GM19351 (cell line): ENCODE data around the gene CD99L2.
A peak's percentile ranks its signal among the peaks of the same experiment; 100 is the strongest.
"Not testable (repeated sequence)": the region's sequence is repeated elsewhere in the genome, so short reads cannot be mapped to it uniquely, and the experiment has no call there.

Experiments used
- ATAC-seq: cut with Tn5 transposase; IDR thresholded peaks from one replicate; pipeline ENCODE4 v1.9.1; 2021; ENCODE audit warnings: mild to moderate bottlenecking, moderate library complexity; ENCODE audit not compliant: unreplicated experiment

Gene CD99L2

GRCh38 chrX:150857453-150857852 lies 41.0 kb downstream of the CD99L2 start:
- ATAC-seq: no peak

- no peak for ATAC-seq
Observed at GRCh38 chrX:150856785-150857184, 41.7 kb downstream of the CD99L2 start.

GRCh38 chrX:150856101-150856500 lies 42.4 kb downstream of the CD99L2 start:
- no peak for ATAC-seq

GRCh38 chrX:150854856-150855255 lies 43.6 kb downstream of the CD99L2 start:
- ATAC-seq: no peak

DNA sequence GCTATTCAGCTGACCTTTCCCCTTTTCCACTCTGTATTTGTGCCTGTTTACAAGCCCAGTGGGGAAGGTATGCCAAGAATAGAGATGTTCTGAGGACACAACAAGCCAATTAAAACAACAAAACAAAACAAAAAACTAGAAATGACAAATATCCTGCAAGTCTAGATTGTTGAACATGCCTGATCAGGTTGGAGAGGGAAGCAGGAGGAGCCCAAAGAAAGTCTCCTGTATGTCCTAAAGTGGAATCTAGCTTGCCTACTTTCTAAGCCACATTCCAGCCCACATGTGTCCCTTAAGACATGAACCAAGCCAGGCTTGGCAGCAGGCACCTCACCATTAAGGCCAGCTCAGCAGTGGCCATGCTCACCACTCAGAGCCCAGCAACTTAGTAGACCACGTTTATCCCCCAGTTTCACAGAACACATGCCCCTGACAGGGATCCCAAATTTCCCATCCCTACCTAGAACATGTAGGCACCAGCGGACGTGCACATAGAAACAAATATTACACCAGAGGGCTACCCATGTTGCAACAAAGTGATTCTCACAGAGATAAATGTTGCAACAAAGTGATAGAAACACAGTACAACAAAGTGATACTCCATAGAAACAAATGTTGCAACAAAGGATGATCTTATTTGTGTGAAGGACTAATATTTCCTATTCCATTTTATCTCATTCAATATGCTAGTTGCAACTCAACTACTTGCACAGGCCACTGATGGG lies 48.3 kb downstream of the CD99L2 start:
- ATAC-seq: no peak

- ATAC-seq: peak; percentile 69
Observed at GRCh38 chrX:150849486-150849885, 49.0 kb downstream of the CD99L2 start.

DNA sequence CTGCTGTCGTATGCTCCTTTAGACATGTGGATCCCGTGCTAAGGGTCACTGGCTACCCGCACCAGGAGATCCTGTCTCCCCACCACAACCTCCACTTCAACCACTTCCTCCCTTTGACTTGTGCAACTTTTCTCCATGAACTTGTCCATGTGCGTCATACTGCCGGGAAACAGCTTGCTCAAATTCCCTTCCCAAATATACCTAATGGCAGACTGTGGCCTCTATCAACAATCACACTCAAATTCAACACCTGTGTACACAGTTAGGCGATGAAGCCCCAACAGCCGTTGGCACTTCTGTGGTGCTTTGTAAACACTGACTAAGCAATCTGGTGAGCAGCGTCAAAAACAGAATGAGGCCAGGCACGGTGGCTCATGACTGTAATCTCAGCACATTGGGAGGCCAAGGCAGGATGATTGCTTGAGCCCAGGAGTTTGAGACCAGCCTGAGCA lies 49.5 kb downstream of the CD99L2 start:
- ATAC-seq: no peak

GRCh38 chrX:150847088-150847487 lies 51.4 kb downstream of the CD99L2 start:
- ATAC-seq: no peak

DNA sequence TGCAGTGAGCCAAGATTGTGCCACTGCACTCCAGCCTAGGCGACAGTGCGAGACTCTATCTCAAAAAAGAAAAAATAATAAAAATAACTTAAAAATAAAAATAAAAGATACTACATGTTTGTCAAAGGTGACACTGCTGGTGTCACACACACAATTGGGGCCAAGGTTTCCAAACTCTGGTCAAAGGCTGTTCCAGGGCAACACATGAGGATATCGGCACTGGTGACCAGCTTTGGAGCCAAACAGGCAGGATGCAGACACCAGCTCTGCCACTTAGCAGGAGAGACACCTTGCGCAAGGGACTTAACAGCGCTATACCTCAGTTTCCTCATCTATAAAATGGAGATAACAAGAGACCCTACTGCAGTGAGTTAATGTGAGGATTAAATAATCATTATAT lies 52.3 kb downstream of the CD99L2 start:
- ATAC-seq: no peak

DNA sequence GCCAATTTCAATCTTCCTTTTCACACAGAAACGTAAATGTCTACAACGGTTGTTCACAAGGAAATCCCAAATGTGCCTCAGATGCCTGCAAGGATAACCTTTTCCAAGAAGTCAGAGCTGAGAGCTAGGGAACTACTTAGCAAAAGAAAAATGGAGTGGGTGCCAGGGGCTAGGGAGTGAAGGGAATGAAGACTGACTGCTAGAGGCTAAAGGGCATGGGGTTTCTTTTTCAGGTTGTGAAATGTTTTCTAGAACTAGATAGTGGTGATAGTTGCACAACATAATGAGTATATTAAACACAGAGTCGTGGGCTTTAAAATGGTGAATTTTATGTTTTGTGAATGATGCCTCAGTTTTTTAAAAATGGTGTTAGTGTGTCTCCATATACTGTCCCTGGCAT lies 53.4 kb downstream of the CD99L2 start:
- no peak for ATAC-seq

DNA sequence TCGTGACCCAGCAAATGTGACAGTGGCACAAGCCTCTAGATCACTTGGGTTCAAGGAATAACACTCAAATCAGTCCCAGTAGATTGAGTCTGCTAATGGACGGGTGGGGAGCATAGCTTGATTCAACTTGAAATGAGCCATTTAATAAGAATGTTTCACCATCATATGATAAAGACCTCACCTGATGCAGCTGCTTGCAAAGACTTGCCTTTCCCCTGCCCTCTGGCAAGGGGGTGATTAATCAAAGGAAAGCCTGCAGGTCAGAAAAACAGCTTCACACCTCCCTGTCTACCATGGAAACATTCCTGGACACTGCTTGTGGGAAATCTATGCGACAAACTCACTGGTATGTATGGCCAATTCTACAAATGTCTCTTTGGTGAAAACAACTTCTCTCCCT lies 54.5 kb downstream of the CD99L2 start:
- no peak for ATAC-seq

DNA sequence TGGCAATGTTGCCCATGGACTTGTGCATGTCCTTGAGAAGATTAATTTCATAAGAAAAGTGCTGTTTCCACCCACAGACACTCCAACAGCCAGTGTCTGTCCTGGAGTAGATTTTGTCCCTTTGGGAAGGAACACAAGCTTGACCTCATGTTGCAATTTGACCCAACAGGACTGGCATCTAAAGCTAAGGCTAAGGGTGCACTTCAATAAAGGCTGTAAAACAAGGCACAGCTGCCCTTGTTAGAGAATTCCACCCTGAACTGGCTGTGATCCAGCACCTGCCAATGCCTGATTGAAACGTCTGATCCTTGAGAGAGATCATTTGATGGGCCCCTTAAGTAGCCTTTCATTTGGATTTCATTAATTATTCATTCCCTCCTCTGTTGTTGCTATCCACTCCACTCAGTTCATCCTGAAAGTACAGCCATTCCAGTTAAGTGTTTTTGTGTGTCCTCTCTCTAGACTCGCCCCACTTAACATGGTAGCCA lies 56.2 kb downstream of the CD99L2 start:
- ATAC-seq: no peak

DNA sequence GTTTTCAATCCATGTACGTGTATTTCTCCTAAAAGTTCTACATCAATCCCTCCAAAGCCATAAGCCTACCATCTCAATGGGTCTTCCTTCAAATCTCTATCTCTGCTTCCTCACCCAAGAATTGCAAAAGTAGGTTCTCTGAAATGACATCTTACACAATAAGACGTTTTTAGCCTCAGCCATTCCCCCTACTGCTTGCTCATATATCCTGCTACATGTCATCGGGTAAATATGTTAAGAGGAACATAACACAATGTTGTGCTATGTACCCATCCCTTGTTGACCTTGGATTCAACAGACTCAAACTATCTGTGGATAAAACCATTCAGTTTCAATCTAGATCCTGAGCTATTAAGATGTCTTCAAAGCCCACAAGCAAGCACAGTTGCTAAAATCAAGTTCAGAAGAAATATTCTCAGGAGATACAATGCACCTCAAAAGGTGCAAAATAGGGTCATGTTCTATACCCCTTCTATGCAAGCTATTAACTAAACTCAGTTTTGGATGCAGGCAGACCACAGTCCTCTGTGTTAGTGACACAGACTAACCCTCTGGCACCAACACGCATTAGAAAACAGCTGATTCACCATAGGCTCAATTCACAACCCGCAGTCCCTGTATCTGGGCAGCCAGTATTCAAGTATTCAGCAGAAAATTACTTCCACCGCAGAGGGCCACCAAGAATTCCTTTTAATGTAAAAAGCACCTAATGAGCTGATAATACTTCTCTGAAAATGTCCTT lies 56.8 kb downstream of the CD99L2 start:
- ATAC-seq: no peak

DNA sequence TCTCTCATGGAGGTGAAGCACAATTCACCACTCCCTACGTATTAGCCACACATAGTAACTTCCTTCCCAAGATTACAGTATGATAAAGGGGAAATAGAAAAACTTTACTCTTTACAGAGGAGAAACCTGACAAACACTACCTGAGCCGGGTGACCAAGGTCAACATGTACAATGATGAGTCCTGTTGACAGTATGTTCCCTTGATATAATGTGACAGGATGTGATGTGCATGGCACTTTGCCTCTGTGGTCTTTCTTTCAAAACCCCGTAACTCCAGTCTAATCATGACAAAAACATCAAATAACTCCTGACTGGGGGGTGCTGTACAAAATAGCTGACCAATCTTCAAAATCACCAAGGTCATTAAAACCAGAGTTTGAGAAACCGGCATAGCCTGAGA lies 60.6 kb downstream of the CD99L2 start:
- ATAC-seq: no peak

GRCh38 chrX:150834695-150835094 lies 63.8 kb downstream of the CD99L2 start:
- no peak for ATAC-seq

DNA sequence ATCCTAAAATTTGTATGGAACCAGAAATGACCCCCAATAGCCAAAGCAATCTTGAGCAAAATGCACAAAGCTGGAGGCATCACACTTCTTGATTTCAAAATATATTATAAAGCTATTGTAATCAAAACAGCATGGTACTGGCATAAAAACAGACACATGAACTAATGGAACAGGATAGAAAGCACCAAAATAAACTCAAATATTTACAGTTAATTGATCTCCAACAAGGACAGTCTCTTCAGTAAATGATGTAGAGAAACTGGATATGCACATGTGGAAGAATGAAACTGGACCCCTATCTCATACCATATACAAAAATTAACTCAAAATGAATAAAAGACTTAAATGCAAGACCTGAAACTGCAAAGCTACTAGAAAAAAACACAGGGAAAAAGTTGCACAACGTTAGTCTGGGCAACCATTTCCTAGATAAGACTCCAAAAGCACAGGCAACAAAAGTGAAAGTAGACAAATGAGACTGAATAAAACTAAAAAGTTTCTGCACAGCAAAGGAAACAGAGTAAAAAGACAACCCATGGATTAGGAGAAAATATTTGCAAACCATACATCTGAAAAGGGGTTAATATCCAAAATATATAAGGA lies 64.9 kb downstream of the CD99L2 start:
- no peak for ATAC-seq

DNA sequence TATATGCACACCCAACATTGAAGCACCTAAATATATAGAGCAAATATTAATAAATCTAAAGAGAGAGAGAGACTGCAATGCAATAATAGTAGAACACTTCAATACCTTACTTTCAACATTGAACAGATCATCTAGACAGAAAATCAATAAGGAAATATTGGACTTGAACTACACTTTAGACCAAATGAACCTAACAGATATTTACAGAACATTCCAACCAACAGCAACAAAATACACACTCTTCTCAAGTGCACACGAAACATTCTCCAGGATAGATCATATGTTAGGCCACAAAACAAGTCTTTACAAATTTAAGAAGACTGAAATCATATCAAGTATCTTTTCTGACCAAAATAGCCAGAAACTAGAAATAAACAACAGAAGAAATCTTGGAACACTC lies 66.6 kb downstream of the CD99L2 start:
- no peak for ATAC-seq

DNA sequence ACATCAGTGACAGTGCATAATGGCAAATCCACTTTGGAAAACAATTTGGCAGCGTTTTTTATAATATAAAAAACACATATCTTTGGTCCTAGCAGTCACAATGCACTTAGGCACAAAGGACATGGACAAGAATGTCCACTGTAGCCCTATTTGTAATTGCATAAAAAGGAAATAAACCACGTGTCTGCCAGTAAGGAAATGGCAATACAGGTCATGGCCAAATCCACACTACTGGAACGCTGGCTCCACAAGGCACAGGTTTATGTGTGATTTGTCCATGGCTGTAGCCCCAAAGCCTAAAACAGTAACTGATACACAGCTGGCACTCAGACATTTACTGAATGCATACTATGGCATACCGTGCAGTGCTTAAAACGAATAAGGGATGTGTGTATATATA lies 69.7 kb downstream of the CD99L2 start:
- ATAC-seq: no peak

- ATAC-seq: not testable (repeated sequence)
Observed at GRCh38 chrX:150824352-150824751, 74.1 kb downstream of the CD99L2 start.

DNA sequence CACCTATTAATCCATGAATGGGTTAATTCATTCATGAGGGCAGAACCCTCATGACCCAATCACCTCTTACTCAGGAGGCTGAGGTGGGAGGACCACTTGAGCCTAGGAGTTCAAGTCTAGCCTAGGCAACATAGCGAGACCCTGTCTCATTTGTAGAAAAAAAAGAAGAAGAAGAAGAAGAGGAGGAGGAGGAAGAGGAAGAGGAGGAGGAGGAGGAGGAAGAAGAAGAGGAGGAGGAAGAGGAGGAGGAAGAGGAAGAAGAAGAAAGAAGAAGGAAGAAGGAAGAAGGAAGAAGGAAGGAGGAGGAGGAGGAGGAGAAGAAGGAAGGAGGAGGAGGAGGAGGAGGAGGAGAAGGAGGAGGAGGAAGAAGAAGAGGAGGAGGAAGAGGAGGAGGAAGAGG lies 74.6 kb downstream of the CD99L2 start:
- ATAC-seq: not testable (repeated sequence)

DNA sequence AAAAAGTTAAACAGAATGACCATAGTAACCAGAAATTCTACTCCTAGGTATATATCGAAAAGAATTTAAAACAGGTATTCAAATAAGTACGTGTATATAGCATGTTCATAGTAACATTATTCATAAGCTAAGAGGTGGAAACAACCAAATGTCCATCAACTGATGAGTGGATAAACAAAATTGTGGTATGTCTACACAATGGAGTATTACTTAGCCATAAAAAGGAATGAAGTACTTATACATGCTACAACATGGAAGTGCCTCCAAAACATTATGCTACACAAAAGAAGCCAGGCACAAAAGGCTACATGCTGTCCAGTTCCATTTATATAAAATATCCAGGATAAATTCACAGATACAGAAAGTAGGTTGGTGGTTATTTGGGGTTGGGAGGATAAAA lies 76.5 kb downstream of the CD99L2 start:
- ATAC-seq: no peak

DNA sequence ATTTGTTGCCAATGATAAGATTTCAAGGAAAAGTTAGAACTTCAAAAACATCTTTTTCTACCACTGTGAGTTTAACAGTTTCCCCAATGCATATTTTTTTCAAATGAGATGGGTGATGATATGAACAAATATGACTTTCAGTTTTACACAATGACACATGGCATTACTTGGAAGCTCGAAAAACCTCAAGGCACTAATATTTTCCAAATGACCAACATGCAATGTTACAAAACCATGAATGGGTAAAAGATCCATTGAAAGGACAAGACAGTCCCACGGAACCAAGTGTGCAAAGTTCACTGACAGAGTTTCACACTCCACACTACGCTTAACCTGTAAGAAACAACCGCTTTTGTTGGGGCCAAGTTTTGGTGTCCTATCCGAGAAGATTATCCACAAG lies 84.5 kb downstream of the CD99L2 start:
- no peak for ATAC-seq
